CD14-positive monocyte (primary cell): ENCODE measurements around the gene TNS2. TPM values are rescaled to one million over a fixed set of nuclear protein-coding genes. Genes with fewer than 3 reads are reported as not detected.
"Not testable (repeated sequence)": the region's sequence is repeated elsewhere in the genome, so short reads cannot be mapped to it uniquely, and the experiment has no call there.

ENCODE experiments used
- DNase-seq, 3 donors: peaks; one replicate each; pipeline ENCODE4 v3.0.0-alpha.2; 2011 to 2022
- H2AFZ ChIP-seq: 2 replicates; pipeline ENCODE4 v1.6.0; 2012; ENCODE audit warnings: mild to moderate bottlenecking, low read depth, low read length, inconsistent platforms; ENCODE audit not compliant: insufficient read depth, poor library complexity, severe bottlenecking
- H3K27ac ChIP-seq, 2 donors: 1 replicate in 1 of 2; 2 replicates in 1 of 2; pipeline ENCODE4 v1.5.1; 2012 to 2013; ENCODE audit warnings: low read length in 2 of 2, control low read depth in 1 of 2, inconsistent platforms in 1 of 2, low read depth in 1 of 2, mild to moderate bottlenecking in 1 of 2
- H3K27me3 ChIP-seq, 2 donors: one replicate each; pipeline versions ENCODE4 v1.6.0 to v1.6.1; 2011 to 2013; ENCODE audit warnings: low read length in 2 of 2; ENCODE audit not compliant: control insufficient read depth in 2 of 2, insufficient read depth in 2 of 2
- H3K36me3 ChIP-seq, 2 donors: replicated peaks in 1 of 2; 1 replicate in 1 of 2; 2 replicates in 1 of 2; pipeline versions ENCODE4 v1.5.1 to v1.6.1; 2012 to 2013; ENCODE audit warnings: low read length in 2 of 2, control low read depth in 1 of 2, inconsistent platforms in 1 of 2, mild to moderate bottlenecking in 1 of 2; ENCODE audit not compliant: insufficient read depth in 2 of 2, control insufficient read depth in 1 of 2
- H3K4me1 ChIP-seq, 2 donors: 1 replicate in 1 of 2; 2 replicates in 1 of 2; pipeline versions ENCODE4 v1.5.1 to v1.6.1; 2012 to 2013; ENCODE audit warnings: low read length in 2 of 2, control low read depth in 1 of 2, inconsistent platforms in 1 of 2, mild to moderate bottlenecking in 1 of 2, moderate library complexity in 1 of 2; ENCODE audit not compliant: insufficient read depth in 2 of 2, control insufficient read depth in 1 of 2
- H3K4me2 ChIP-seq: replicated peaks from 2 replicates; pipeline ENCODE3; 2012; ENCODE audit warnings: low read length, moderate library complexity, mild to moderate bottlenecking; ENCODE audit not compliant: poor library complexity, severe bottlenecking; ENCODE audit errors: extremely low read depth
- H3K4me3 ChIP-seq, 3 experiments: fragments of 200-600 bp in 1 of 3; sonication (generic) in 1 of 3; replicated peaks in 1 of 3; 1 replicate in 2 of 3; 2 replicates in 1 of 3; pipeline ENCODE4 v1.5.1; 2011 to 2013; ENCODE audit warnings: low read length in 3 of 3, mild to moderate bottlenecking in 3 of 3, control low read depth in 2 of 3, low read depth in 2 of 3, inconsistent platforms in 1 of 3, moderate library complexity in 1 of 3
- H3K79me2 ChIP-seq: 2 replicates; pipeline ENCODE4 v1.6.0; 2012; ENCODE audit warnings: mild to moderate bottlenecking, control low read depth, inconsistent platforms, low read length, moderate library complexity; ENCODE audit not compliant: insufficient read depth
- H3K9ac ChIP-seq: 2 replicates; pipeline ENCODE4 v1.6.0; 2017; ENCODE audit warnings: low read length, mild to moderate bottlenecking; ENCODE audit not compliant: insufficient read depth, poor library complexity, severe bottlenecking
- H3K9me3 ChIP-seq, 2 donors: replicated peaks in 1 of 2; 1 replicate in 1 of 2; 2 replicates in 1 of 2; pipeline versions ENCODE4 v1.5.1 to v1.6.1; 2012 to 2013; ENCODE audit warnings: low read length in 2 of 2, control low read depth in 1 of 2; ENCODE audit not compliant: control insufficient read depth in 1 of 2, insufficient read depth in 1 of 2
- H4K20me1 ChIP-seq: 2 replicates; pipeline ENCODE4 v1.6.0; 2012; ENCODE audit warnings: mild to moderate bottlenecking, low read length, control low read depth, moderate library complexity; ENCODE audit not compliant: insufficient read depth
- H3K27ac Mint-ChIP-seq, 7 donors: one replicate each; pipeline ENCODE4 v1.8.0; 2020; ENCODE audit warnings: mild to moderate bottlenecking in 7 of 7, mixed read lengths in 7 of 7, moderate library complexity in 6 of 7, inconsistent platforms in 2 of 7
- H3K27me3 Mint-ChIP-seq, 3 donors: one replicate each; pipeline ENCODE4 v1.8.0; 2021 to 2022; ENCODE audit warnings: low read depth in 3 of 3, mild to moderate bottlenecking in 3 of 3, mixed read lengths in 3 of 3, moderate library complexity in 3 of 3, inconsistent platforms in 1 of 3
- H3K36me3 Mint-ChIP-seq, 2 donors: one replicate each; pipeline ENCODE4 v1.8.0; 2020; ENCODE audit warnings: mixed read lengths in 2 of 2, inconsistent platforms in 1 of 2, mild to moderate bottlenecking in 1 of 2
- H3K4me1 Mint-ChIP-seq: one replicate; pipeline ENCODE4 v1.8.0; 2020; ENCODE audit warnings: mild to moderate bottlenecking, mixed read lengths
- H3K4me3 Mint-ChIP-seq, 2 donors: one replicate each; pipeline ENCODE4 v1.8.0; 2020; ENCODE audit warnings: mild to moderate bottlenecking in 2 of 2, mixed read lengths in 2 of 2, moderate library complexity in 1 of 2
- H3K9me3 Mint-ChIP-seq, 7 donors: one replicate each; pipeline ENCODE4 v1.8.0; 2020 to 2022; ENCODE audit warnings: mixed read lengths in 7 of 7, mild to moderate bottlenecking in 6 of 7, moderate library complexity in 6 of 7, inconsistent platforms in 2 of 7
- CTCF ChIP-seq: fragments of 200-600 bp; IDR thresholded peaks from one replicate; pipeline ENCODE4 v1.8.0; 2022; ENCODE audit warnings: antibody characterized with exemption, mild to moderate bottlenecking
- WGBS: methylation state at CpG from one replicate; pipeline ENCODE4 v1.1.5; 2013; ENCODE audit warnings: missing lambda C conversion rate; ENCODE audit not compliant: insufficient coverage; 5-methylcytosine and 5-hydroxymethylcytosine counted together
- intact Hi-C, 2 donors: fragments of 100-400 bp; cut with micrococcal nuclease; formaldehyde crosslinking; loops; one replicate each; pipeline versions ENCODE4 v1.15.0 to v1.15.1; 2023
- polyA plus RNA-seq, 3 donors: library from polyadenylated mRNA; depleted of rRNA in 1 of 3; unstranded in 2 of 3; stranded (reverse) in 1 of 3; fragments of 300-500 nt in 2 of 3; fragments of >200 nt in 1 of 3; fragmentation: Illumina TruSeq in 2 of 3; gene quantifications; 1 replicate in 2 of 3; 2 replicates in 1 of 3; pipeline ENCODE4 v1.2.3, GENCODE V29; 2012 to 2021

TNS2 gene
- polyA plus RNA-seq, 3 donors, result 0.05 to 0.43 (median 0.36) TPM

- H3K4me1 Mint-ChIP-seq, result no peaks in the 10 kb centered on the region
- no peaks in the 10 kb centered on the region for H3K9me3 Mint-ChIP-seq
- H4K20me1 ChIP-seq, result peaks cover 18% of the 10 kb centered on the region
- no peak overlapping the region for H2AFZ ChIP-seq
- peaks cover 0 to 1% (median 0%) of the 10 kb centered on the region in 3 donors for H3K27me3 Mint-ChIP-seq
- no peaks in the 10 kb centered on the region for H3K9me3 ChIP-seq
- WGBS, result 100% methylated on average over 1 of the region's 3 CpGs
- no peak for DNase-seq
- peaks cover 8% of the 10 kb centered on the region for H3K79me2 ChIP-seq
- H3K4me3 ChIP-seq, result no peak overlapping the region
- H3K4me3 Mint-ChIP-seq, result no peak overlapping the region
- peaks cover 60 to 85% of the 10 kb centered on the region in 2 donors for H3K36me3 Mint-ChIP-seq
- no peak for TF ChIP-seq CTCF
- peaks cover 88 to 93% of the 10 kb centered on the region in 2 donors for H3K36me3 ChIP-seq
- no peak overlapping the region for H3K4me2 ChIP-seq
- intact Hi-C loops, result no loop called here
- H3K27me3 ChIP-seq, result no peaks in the 10 kb centered on the region
- no peak overlapping the region for H3K27ac ChIP-seq
- H3K9ac ChIP-seq, result no peak overlapping the region
- no peak overlapping the region for H3K27ac Mint-ChIP-seq
- H3K4me1 ChIP-seq, result no peaks in the 10 kb centered on the region
Observed at GRCh38 chr12:53025250-53025649, 24.6 kb upstream of the TNS2 start.

- H3K9me3 Mint-ChIP-seq, H3K4me3 ChIP-seq, H3K4me1 ChIP-seq, H3K4me2 ChIP-seq, H3K79me2 ChIP-seq, H3K4me3 Mint-ChIP-seq, H2AFZ ChIP-seq, intact Hi-C loops, H3K27ac ChIP-seq, H3K27me3 ChIP-seq, H3K4me1 Mint-ChIP-seq, DNase-seq, H3K27me3 Mint-ChIP-seq, H3K9me3 ChIP-seq, H3K9ac ChIP-seq, H3K27ac Mint-ChIP-seq: not testable (repeated sequence)
- Histone ChIP-seq H3K36me3 (peaks cover 87 to 93% of the 10 kb centered on the region in 2 donors), H4K20me1 (peaks cover 24% of the 10 kb centered on the region)
- peaks cover 59 to 87% of the 10 kb centered on the region in 2 donors for H3K36me3 Mint-ChIP-seq
- WGBS, result 80% methylated on average over 5 of the region's 13 CpGs
Observed at GRCh38 chr12:53027014-53027413, 22.9 kb upstream of the TNS2 start.
